SH-SY5Y (cell line): Measurements from ENCODE around the gene CENPX.

Source experiments
- GATA2 ChIP-seq: IDR thresholded peaks from 2 replicates; pipeline ENCODE4 v1.6.1; 2011; ENCODE audit warnings: mild to moderate bottlenecking, low read depth, low read length
- GATA3 ChIP-seq: IDR thresholded peaks from 2 replicates; pipeline ENCODE4 v1.6.1; 2011; ENCODE audit warnings: low read depth, mild to moderate bottlenecking, low read length, moderate library complexity

- no peak for TF ChIP-seq GATA2
- no peak for TF ChIP-seq GATA3
These were observed 14.3 kb downstream of the CENPX start for GRCh38 chr17:82008258-82008940.
